ENCODE results near the gene PIK3R5. TPM values are rescaled to one million over a fixed set of nuclear protein-coding genes. Genes with fewer than 3 reads are reported as not detected.

Gene PIK3R5
- total and polyA plus RNA-seq, 12 donors, result 0.66 to 10.1 (median 2.2) TPM

DNA sequence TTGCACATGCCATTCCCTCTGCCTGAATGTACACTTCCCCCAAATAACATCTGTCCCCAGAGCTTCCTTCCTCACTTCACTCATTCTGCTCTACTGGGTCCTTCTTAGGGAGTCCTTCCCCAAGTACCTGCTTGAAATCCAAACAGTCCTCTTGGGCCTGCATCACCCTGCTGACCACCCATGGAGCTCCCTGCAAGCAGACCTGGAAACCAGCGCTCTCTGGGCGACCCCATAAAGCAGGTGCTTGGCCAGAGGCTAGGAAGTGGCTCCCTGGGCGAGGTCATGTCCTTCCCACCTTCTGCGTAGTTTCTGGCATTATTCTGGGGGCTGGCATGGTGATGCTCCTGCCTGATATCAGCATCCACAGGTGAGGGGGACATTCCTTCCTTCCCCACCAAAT lies 43.6 kb upstream of the PIK3R5 start:
- Histone ChIP-seq H3K36me3 (no peaks in the 10 kb centered on the region), H3K9me3 (no peaks in the 10 kb centered on the region), H3K27me3 (peaks cover 6 to 68% (median 59%) of the 10 kb centered on the region in 7 donors), H3K27ac (no peak overlapping the region), H3K4me3 (no peak overlapping the region), H3K4me1 (peaks cover 0 to 6% (median 5%) of the 10 kb centered on the region in 9 donors)
- intact Hi-C loops (cut with DNase I), result no loop called here
- TF ChIP-seq, protein P1, sequence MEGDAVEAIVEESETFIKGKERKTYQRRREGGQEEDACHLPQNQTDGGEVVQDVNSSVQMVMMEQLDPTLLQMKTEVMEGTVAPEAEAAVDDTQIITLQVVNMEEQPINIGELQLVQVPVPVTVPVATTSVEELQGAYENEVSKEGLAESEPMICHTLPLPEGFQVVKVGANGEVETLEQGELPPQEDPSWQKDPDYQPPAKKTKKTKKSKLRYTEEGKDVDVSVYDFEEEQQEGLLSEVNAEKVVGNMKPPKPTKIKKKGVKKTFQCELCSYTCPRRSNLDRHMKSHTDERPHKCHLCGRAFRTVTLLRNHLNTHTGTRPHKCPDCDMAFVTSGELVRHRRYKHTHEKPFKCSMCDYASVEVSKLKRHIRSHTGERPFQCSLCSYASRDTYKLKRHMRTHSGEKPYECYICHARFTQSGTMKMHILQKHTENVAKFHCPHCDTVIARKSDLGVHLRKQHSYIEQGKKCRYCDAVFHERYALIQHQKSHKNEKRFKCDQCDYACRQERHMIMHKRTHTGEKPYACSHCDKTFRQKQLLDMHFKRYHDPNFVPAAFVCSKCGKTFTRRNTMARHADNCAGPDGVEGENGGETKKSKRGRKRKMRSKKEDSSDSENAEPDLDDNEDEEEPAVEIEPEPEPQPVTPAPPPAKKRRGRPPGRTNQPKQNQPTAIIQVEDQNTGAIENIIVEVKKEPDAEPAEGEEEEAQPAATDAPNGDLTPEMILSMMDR (IDR thresholded peaks at IDR 0.05), result no peak
- WGBS, 2 donors, result 85 to 87% methylated on average over 4 of the region's 4 CpGs
- DNase-seq, result no peak
- ATAC-seq, result no peak

DNA sequence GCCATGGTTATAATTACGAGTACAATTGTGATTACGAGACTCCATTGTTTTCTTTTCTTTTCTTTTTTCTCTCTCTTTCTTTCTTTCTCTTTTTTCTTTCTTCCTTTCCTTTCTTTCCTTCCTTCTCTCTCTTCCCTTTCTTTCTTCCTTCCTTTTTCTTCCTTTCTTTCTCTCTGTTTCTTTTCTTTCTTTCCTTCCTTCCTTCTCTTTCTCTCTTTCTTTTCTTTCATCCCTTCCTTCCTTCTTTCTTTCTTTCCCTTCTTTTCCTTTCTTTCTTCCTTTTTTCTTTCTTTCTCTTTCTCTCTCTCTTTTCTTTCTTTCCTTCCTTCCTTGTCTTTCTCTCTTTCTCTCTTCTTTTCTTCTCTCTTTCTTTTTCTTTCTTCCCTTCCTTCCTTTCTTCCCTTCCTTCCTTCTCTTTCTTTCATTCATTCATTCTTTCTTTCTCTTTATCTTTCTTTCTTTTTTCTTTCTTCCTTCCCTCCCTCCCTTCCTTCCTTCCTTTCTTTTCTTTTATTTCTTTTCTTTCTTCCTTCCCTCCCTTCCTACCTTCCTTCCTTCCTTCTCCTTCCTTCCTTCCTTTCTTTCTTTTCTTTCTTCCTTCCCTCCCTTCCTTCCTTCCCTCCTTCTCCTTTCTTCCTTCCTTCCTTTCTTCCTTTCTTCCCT lies 41.7 kb upstream of the PIK3R5 start:
- H3K4me1 ChIP-seq, result peaks cover 3 to 21% (median 15%) of the 10 kb centered on the region in 9 donors
- DNase-seq (no peak), ATAC-seq (no peak)
- H3K27ac ChIP-seq, result no peak overlapping the region
- WGBS, 2 donors, result 96 to 97% methylated on average over 2 of the region's 2 CpGs
- no peak overlapping the region for H3K4me3 ChIP-seq
- TF ChIP-seq, protein P1 (IDR thresholded peaks at IDR 0.05), result no peak
- H3K36me3 ChIP-seq, result no peaks in the 10 kb centered on the region
- intact Hi-C loops (cut with DNase I), result no loop called here
- H3K9me3 ChIP-seq, result no peaks in the 10 kb centered on the region
- H3K27me3 ChIP-seq, result peaks cover 8 to 79% (median 68%) of the 10 kb centered on the region in 7 donors

DNA sequence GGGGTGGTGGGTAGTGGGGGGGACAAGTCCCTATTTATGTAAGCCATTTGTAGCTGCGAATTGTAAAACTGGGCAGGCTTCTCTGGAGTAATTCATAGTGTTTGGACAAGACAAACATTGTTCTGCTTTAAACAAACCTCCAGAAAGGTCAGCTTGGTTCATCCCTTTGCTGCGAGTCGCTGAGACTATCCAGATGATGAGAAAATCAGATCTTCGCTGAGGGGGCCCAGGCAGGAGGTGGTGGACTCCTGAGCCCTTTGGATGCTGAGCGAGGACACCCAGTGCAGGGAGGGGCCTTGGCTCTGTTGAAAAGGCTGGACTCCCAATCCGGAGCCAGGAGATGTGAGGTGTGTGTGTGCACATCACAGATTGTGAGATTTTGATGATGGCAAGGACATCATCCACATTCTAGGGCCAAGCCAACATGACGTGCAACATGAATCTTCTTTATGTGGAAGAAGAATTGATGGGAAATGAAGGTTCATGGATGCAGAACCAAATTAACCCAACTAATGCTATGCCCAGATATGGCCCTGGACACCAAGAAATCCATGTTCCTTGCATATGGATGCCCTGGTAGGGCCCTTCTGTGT lies 40.8 kb upstream of the PIK3R5 start:
- Histone ChIP-seq H3K4me1 (peaks cover 3 to 22% (median 15%) of the 10 kb centered on the region in 9 donors), H3K27ac (no peak overlapping the region), H3K4me3 (no peak overlapping the region), H3K27me3 (peaks cover 8 to 88% (median 69%) of the 10 kb centered on the region in 7 donors), H3K36me3 (no peaks in the 10 kb centered on the region), H3K9me3 (no peaks in the 10 kb centered on the region)
- WGBS, 2 donors, result 86 to 89% methylated on average over 7 of the region's 7 CpGs
- ATAC-seq (no peak), DNase-seq (no peak)
- intact Hi-C loops (cut with DNase I), result no loop called here
- TF ChIP-seq, protein P1 (IDR thresholded peaks at IDR 0.05), result no peak

DNA sequence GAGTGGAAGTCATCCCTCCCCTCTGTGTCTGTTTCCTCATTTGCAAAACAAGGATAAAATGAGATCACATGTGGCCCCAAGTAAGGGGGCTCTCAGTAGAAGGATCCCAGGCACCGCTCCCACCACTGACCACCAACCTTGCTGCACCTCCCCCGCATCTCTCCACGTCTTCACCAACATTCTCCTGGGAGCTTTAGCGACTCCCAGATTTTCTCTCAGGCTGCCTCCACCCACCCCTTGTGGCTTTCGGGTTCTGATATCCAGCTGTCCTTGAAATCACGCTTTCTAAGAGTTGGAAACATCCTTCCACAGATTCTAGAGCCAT lies 39.4 kb upstream of the PIK3R5 start:
- Histone ChIP-seq H3K27me3 (peaks cover 8 to 99% (median 75%) of the 10 kb centered on the region in 7 donors), H3K4me3 (no peak overlapping the region), H3K27ac (no peak overlapping the region), H3K4me1 (peaks cover 3 to 22% (median 15%) of the 10 kb centered on the region in 9 donors), H3K9me3 (peaks cover 0 to 5% (median 0%) of the 10 kb centered on the region in 11 donors), H3K36me3 (no peaks in the 10 kb centered on the region)
- intact Hi-C loops (cut with DNase I), result loop anchor here in 1 of 10 donors (5.0 kb wide), 1 partner anchor 282 kb away; no protein-coding TSS in a partner anchor
- ATAC-seq, result no peak
- TF ChIP-seq, protein P1 (IDR thresholded peaks at IDR 0.05), result no peak
- 52 to 56% methylated on average over 6 of the region's 6 CpGs for WGBS, 2 donors
- DNase-seq, result no peak
